ENCODE results near the gene C11orf16. TPM values are rescaled to one million over a fixed set of nuclear protein-coding genes. Genes with fewer than 3 reads are reported as not detected.

Gene C11orf16
- total RNA-seq = not detected in 2 replicates

GRCh38 chr11:8932564-8933180 is at the start of gene C11orf16:
TSS of gene C11orf16 (minus strand) at chr11:8932947. CDS start at chr11:8932308, 639 bp downstream.

GRCh38 chr11:8964324-8965320 is 31.9 kb upstream of the C11orf16 start, which contains the start of gene TMEM9B:
TSS of gene TMEM9B (minus strand) at chr11:8964442. CDS start at chr11:8964313, 129 bp downstream.

GRCh38 chr11:8942518-8943066 is 9.8 kb upstream of the C11orf16 start, which contains the start of gene ASCL3:
TSS of gene ASCL3 (minus strand) at chr11:8943016. CDS start at chr11:8938161, 4,855 bp downstream.

GRCh38 chr11:8911029-8911823 is 21.5 kb downstream of the C11orf16 start, which contains the start of gene AKIP1:
TSS of gene AKIP1 (plus strand) at chr11:8911189. CDS start at chr11:8911450, 261 bp downstream.

Other genes starting within 250 kb of the C11orf16 start
- gene AKIP1, start 21.8 kb downstream of the C11orf16 start, total RNA-seq = 31.3 and 39.5 TPM in 2 replicates
- not detected in 2 replicates for gene ASCL3, start 10.1 kb upstream of the C11orf16 start, total RNA-seq
- gene TMEM9B, start 31.5 kb upstream of the C11orf16 start, total RNA-seq = 38.2 and 56.7 TPM in 2 replicates
- 37.7 and 42.8 TPM in 2 replicates for gene NRIP3, start 71.1 kb upstream of the C11orf16 start, total RNA-seq
- 1.8 and 9.5 TPM in 2 replicates for gene SCUBE2, start 158.7 kb upstream of the C11orf16 start, total RNA-seq